PC-3 (cell line): ENCODE measurements around the gene SIL1. TPM values are rescaled to one million over a fixed set of nuclear protein-coding genes. Genes with fewer than 3 reads are reported as not detected.

Experiments
- ATAC-seq: fragments of 200-7000 bp; cut with Tn5 transposase; 2 replicates; pipeline ENCODE4 v1.9.1; 2020; ENCODE audit warnings: mild to moderate bottlenecking, moderate library complexity
- BruUV-seq: library from RNA; stranded (reverse); fragments of 400-500 nt; replicated peaks from 2 replicates; lab custom pipeline; 2021; lab: Mats Ljungman, UMichigan
- CTCF ChIA-PET: fragments of 300-600 bp; sonication (Branson Sonifier 250); formaldehyde crosslinking; loops from one replicate; lab custom pipeline; 2022; ENCODE audit warnings: antibody characterized with exemption; lab: Charles Lee
- POLR2A ChIA-PET: fragments of 300-600 bp; sonication (Branson Sonifier 250); formaldehyde crosslinking; loops from one replicate; lab custom pipeline; 2022; ENCODE audit warnings: antibody characterized with exemption; ENCODE audit not compliant: unreplicated experiment; lab: Charles Lee
- DNase-seq: peaks from one replicate; pipeline ENCODE4 v3.0.0-alpha.2; 2015
- H2AFZ ChIP-seq: fragments of 300-600 bp; sonication (generic); 2 replicates; pipeline ENCODE4 v1.6.0; 2016; ENCODE audit warnings: antibody characterized with exemption, low read length
- H3F3A ChIP-seq: fragments of 300-600 bp; sonication (generic); one replicate; pipeline ENCODE4 v1.6.0; 2017; ENCODE audit warnings: antibody characterized with exemption, low read length, control low read depth, mild to moderate bottlenecking; ENCODE audit not compliant: unreplicated experiment
- H3K27ac ChIP-seq: fragments of 300-600 bp; sonication (generic); 2 replicates; pipeline ENCODE4 v1.5.1; 2016; ENCODE audit warnings: mild to moderate bottlenecking, low read length
- H3K27me3 ChIP-seq: fragments of 300-600 bp; sonication (generic); 2 replicates; pipeline ENCODE4 v1.6.1; 2016; ENCODE audit warnings: low read length, mixed read lengths
- H3K36me3 ChIP-seq: fragments of 300-600 bp; sonication (generic); 2 replicates; pipeline ENCODE4 v1.6.1; 2016; ENCODE audit warnings: low read depth, mixed run types, low read length, mixed read lengths
- H3K4me1 ChIP-seq: fragments of 300-600 bp; sonication (generic); 2 replicates; pipeline ENCODE4 v1.5.1; 2016; ENCODE audit warnings: low read length; ENCODE audit not compliant: insufficient read depth
- H3K4me2 ChIP-seq: fragments of 300-600 bp; sonication (generic); 2 replicates; pipeline ENCODE4 v1.6.0; 2016; ENCODE audit warnings: low read length
- H3K4me3 ChIP-seq: fragments of 300-600 bp; sonication (generic); 2 replicates; pipeline ENCODE4 v1.5.1; 2016; ENCODE audit warnings: mild to moderate bottlenecking, low read length, mixed read lengths
- H3K79me2 ChIP-seq: fragments of 300-600 bp; sonication (generic); 2 replicates; pipeline ENCODE4 v1.6.1; 2017; ENCODE audit warnings: low read length, mixed read lengths
- H3K9ac ChIP-seq: fragments of 300-600 bp; sonication (generic); 2 replicates; pipeline ENCODE4 v1.6.0; 2016; ENCODE audit warnings: mild to moderate bottlenecking, low read length
- H3K9me2 ChIP-seq: fragments of 300-600 bp; sonication (generic); replicated peaks from 2 replicates; pipeline ENCODE4 v1.6.1; 2016; ENCODE audit warnings: mixed run types, low read length, mixed read lengths
- H3K9me3 ChIP-seq: fragments of 300-600 bp; sonication (generic); 2 replicates; pipeline ENCODE4 v1.6.1; 2016; ENCODE audit warnings: low read length, mixed read lengths
- H4K20me1 ChIP-seq: fragments of 300-600 bp; sonication (generic); 2 replicates; pipeline ENCODE4 v1.6.1; 2016; ENCODE audit warnings: low read length, mixed read lengths
- EZH2 ChIP-seq: fragments of 300-600 bp; sonication (generic); IDR thresholded peaks from one replicate; pipeline ENCODE4 v1.6.1; 2017; ENCODE audit warnings: antibody characterized with exemption, mild to moderate bottlenecking, low read length; ENCODE audit not compliant: unreplicated experiment
- EZH2phosphoT487 ChIP-seq: fragments of 300-600 bp; sonication (generic); IDR thresholded peaks from 2 replicates; pipeline ENCODE4 v1.6.1; 2018; ENCODE audit warnings: mild to moderate bottlenecking, antibody characterized with exemption, low read length, borderline replicate concordance
- intact Hi-C: fragments of 100-400 bp; cut with micrococcal nuclease; formaldehyde crosslinking; loops from 2 replicates; pipeline ENCODE4 v1.9.0; 2023
- total RNA-seq: library from RNA; depleted of rRNA; stranded (reverse); fragments of >200 nt; gene quantifications from 2 replicates; pipeline ENCODE4 v1.2.3, GENCODE V29; 2014
- TF ChIP-seq, protein P1 (sequence below): fragments of 300-600 bp; sonication (generic); conservative IDR thresholded peaks from 2 replicates; pipeline ENCODE4 v1.5.1; 2017; ENCODE audit warnings: antibody characterized with exemption, low read depth, mild to moderate bottlenecking, low read length

The SIL1 gene
- total RNA-seq, 1 experiment from 2014 or later, result 7.9 TPM

DNA sequence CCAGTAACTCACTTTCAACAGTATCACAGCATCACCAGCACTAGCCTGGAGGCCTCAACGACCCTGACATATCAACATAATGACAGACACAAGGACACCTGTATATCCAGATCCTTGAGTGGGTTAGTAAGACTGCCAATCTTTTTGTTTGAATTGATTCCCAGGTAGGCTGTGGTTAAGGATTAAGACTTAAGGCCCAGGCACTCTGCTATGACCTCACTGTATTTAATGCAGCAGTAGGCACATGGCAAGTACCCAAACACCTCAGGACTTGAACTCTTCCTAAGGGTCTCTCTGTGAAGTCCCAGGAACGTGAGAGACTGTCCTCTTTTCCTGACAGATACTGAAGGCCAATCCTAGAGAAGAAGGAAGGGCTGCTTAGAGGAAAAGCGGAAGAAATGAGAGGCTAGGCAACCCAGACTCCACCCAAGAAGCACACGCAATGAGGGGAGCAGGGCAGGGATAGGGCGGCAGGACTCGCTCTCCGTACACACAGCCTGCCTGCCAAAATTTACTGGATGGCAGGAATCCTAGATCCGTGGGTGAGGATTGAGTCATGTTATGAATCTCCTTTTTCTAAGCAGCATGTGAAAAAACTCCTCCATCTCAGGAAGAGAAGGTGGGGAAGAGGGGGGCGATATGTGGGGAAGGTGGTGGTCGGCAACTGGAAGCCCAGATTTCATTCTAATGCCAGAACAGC is 93.4 kb downstream of the SIL1 start:
- intact Hi-C loops, result no loop called here
- POLR2A ChIA-PET, result no interaction called here
- peak; percentile 46; the same call in 1 of the 2 replicates for ATAC-seq
- Histone ChIP-seq H3K9me3 (no peaks in the 10 kb centered on the region), H3K4me3 (no peak overlapping the region), H3K27ac (no peak overlapping the region), H3K4me1 (peaks cover 8% of the 10 kb centered on the region), H3F3A (no peaks in the 10 kb centered on the region), H3K27me3 (no peaks in the 10 kb centered on the region), H3K9me2 (no peaks in the 10 kb centered on the region), H3K36me3 (no peaks in the 10 kb centered on the region), H3K4me2 (no peak overlapping the region), H3K79me2 (no peaks in the 10 kb centered on the region), H3K9ac (no peak overlapping the region), H4K20me1 (no peaks in the 10 kb centered on the region), H2AFZ (no peak overlapping the region)
- CTCF ChIA-PET, result no interaction called here
- no TSS peak for BruUV-seq
- peak; percentile 3 for DNase-seq
- TF ChIP-seq, protein P1, sequence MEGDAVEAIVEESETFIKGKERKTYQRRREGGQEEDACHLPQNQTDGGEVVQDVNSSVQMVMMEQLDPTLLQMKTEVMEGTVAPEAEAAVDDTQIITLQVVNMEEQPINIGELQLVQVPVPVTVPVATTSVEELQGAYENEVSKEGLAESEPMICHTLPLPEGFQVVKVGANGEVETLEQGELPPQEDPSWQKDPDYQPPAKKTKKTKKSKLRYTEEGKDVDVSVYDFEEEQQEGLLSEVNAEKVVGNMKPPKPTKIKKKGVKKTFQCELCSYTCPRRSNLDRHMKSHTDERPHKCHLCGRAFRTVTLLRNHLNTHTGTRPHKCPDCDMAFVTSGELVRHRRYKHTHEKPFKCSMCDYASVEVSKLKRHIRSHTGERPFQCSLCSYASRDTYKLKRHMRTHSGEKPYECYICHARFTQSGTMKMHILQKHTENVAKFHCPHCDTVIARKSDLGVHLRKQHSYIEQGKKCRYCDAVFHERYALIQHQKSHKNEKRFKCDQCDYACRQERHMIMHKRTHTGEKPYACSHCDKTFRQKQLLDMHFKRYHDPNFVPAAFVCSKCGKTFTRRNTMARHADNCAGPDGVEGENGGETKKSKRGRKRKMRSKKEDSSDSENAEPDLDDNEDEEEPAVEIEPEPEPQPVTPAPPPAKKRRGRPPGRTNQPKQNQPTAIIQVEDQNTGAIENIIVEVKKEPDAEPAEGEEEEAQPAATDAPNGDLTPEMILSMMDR, result no peak
- TF ChIP-seq EZH2phosphoT487 (no peak), EZH2 (no peak)

GRCh38 chr5:139103762-139104161 is 94.4 kb downstream of the SIL1 start:
- ATAC-seq, result no peak
- no peaks in the 10 kb centered on the region for H3K36me3 ChIP-seq
- H3K79me2 ChIP-seq, result no peaks in the 10 kb centered on the region
- TF ChIP-seq EZH2phosphoT487, result no peak
- TF ChIP-seq EZH2, result no peak
- TF ChIP-seq, protein P1, result no peak
- no peak overlapping the region for H3K9ac ChIP-seq
- H3F3A ChIP-seq, result no peaks in the 10 kb centered on the region
- no peak for DNase-seq
- no peaks in the 10 kb centered on the region for H3K9me2 ChIP-seq
- H3K27ac ChIP-seq, result no peak overlapping the region
- peaks cover 8% of the 10 kb centered on the region for H3K4me1 ChIP-seq
- H2AFZ ChIP-seq, result no peak overlapping the region
- H3K9me3 ChIP-seq, result no peaks in the 10 kb centered on the region
- CTCF ChIA-PET, result no interaction called here
- H3K4me3 ChIP-seq, result no peak overlapping the region
- intact Hi-C loops, result no loop called here
- POLR2A ChIA-PET, result no interaction called here
- no TSS peak for BruUV-seq
- no peaks in the 10 kb centered on the region for H4K20me1 ChIP-seq
- no peak overlapping the region for H3K4me2 ChIP-seq
- H3K27me3 ChIP-seq, result no peaks in the 10 kb centered on the region

- ATAC-seq, result peak; percentile 69
- no peaks in the 10 kb centered on the region for H3K27me3 ChIP-seq
Measured at GRCh38 chr5:139100825-139101224, 97.3 kb downstream of the SIL1 start.

More at GRCh38 chr5:139100825-139101224, 97.3 kb downstream of the SIL1 start:
- H3K36me3 ChIP-seq, result no peaks in the 10 kb centered on the region
- H3K79me2 ChIP-seq, result no peaks in the 10 kb centered on the region
- no peaks in the 10 kb centered on the region for H3F3A ChIP-seq
- H3K27ac ChIP-seq, result no peak overlapping the region
- CTCF ChIA-PET, result no interaction called here
- H3K4me2 ChIP-seq, result no peak overlapping the region
- H3K4me1 ChIP-seq, result peaks cover 8% of the 10 kb centered on the region
- no peaks in the 10 kb centered on the region for H3K9me3 ChIP-seq
- no peaks in the 10 kb centered on the region for H4K20me1 ChIP-seq
- intact Hi-C loops, result no loop called here
- peak; percentile 61 for DNase-seq
- BruUV-seq, result no TSS peak
- H3K9me2 ChIP-seq, result no peaks in the 10 kb centered on the region
- H3K9ac ChIP-seq, result no peak overlapping the region
- H3K4me3 ChIP-seq, result no peak overlapping the region
- POLR2A ChIA-PET, result no interaction called here
- TF ChIP-seq, protein P1, result no peak
- TF ChIP-seq EZH2 (no peak), EZH2phosphoT487 (no peak)
- H2AFZ ChIP-seq, result no peak overlapping the region
